Testis (tissue), 2 donors: ENCODE data around the gene ARVCF.

Experiments used
- CTCF ChIP-seq, 3 experiments: fragments of 450-650 bp in 2 of 3; fragments of 200-600 bp in 1 of 3; sonication (generic) in 1 of 3; IDR thresholded peaks; one replicate each; pipeline ENCODE4 v1.5.1; 2016 to 2019; ENCODE audit warnings: antibody characterized with exemption in 3 of 3, mild to moderate bottlenecking in 2 of 3, moderate library complexity in 1 of 3
- POLR2A ChIP-seq: fragments of 450-650 bp; IDR thresholded peaks from one replicate; pipeline ENCODE4 v1.6.1; 2017; ENCODE audit warnings: antibody characterized with exemption, mild to moderate bottlenecking, moderate library complexity

GRCh38 chr22:19992481-19992911 is 24.1 kb downstream of the ARVCF start:
- TF ChIP-seq CTCF (IDR thresholded peaks at IDR 0.05) (no peak), POLR2A (no peak)
